Epithelial cell of prostate (primary cell): ENCODE data around the gene TGFB3.
A peak's percentile ranks its signal among the peaks of the same experiment; 100 is the strongest.
"Not testable (repeated sequence)": the region's sequence is repeated elsewhere in the genome, so short reads cannot be mapped to it uniquely, and the experiment has no call there.

Experiments
- DNase-seq: peaks from one replicate; pipeline ENCODE4 v3.0.0-alpha.2; 2011; ENCODE audit warnings: low read depth, low spot score
- H3K27ac ChIP-seq: fragments of 450-650 bp; 2 replicates; pipeline ENCODE4 v1.5.1; 2017; ENCODE audit warnings: mild to moderate bottlenecking

The TGFB3 gene

GRCh38 chr14:75968456-75968855 is 13.3 kb downstream of the TGFB3 start:
- H3K27ac ChIP-seq: no peak overlapping the region
- no peak for DNase-seq

- DNase-seq: no peak
These were observed 13.9 kb downstream of the TGFB3 start for GRCh38 chr14:75967866-75968265.

GRCh38 chr14:75961662-75962061 is 20.1 kb downstream of the TGFB3 start:
- no peak overlapping the region for H3K27ac ChIP-seq
- no peak for DNase-seq

More at GRCh38 chr14:75967866-75968265, 13.9 kb downstream of the TGFB3 start:
- H3K27ac ChIP-seq: no peak overlapping the region

- DNase-seq: no peak
- H3K27ac ChIP-seq: no peak overlapping the region
These were observed 21.6 kb downstream of the TGFB3 start for GRCh38 chr14:75960231-75960630.

GRCh38 chr14:75959031-75959430 is 22.8 kb downstream of the TGFB3 start:
- DNase-seq: no peak
- H3K27ac ChIP-seq: no peak overlapping the region

DNA sequence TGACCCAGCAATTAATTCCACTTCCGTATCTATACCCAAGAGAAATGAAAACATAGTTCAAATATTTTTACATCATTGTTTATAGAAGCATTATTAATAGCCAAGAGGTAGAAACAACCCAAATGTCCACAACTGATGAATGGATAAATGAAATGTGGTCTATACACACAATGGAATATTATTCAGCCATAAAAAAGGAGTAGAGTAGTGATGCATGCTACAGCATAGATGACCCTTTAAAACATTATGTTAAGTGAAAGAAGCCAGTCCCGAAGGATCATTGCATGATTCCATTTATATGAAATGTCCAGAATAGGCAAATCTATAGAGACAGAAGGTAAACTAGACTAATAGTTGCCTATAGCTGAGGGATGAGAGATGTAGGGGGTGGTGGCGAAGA is 29.3 kb downstream of the TGFB3 start:
- no peak for DNase-seq
- H3K27ac ChIP-seq: no peak overlapping the region

DNA sequence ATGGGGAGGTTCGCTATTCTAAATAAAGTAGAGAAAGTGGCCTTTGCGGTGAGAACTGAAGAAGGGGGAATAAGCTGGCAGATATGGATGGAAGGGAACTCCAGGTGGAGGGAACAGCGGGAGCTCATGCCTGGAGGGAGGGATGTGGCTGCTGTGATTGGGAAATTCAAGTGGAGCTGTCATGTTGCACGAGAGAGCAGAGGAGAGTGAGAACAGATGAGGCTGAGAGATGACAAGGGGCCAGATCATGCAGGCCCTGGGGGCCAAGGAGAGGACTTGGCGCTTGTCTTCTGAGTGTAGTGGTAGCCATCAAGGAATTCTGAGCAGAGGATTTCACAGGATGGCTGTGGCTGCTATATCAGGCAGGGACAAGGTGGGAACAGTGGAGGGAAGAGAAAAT is 35.0 kb downstream of the TGFB3 start:
- no peak overlapping the region for H3K27ac ChIP-seq
- DNase-seq: no peak

DNA sequence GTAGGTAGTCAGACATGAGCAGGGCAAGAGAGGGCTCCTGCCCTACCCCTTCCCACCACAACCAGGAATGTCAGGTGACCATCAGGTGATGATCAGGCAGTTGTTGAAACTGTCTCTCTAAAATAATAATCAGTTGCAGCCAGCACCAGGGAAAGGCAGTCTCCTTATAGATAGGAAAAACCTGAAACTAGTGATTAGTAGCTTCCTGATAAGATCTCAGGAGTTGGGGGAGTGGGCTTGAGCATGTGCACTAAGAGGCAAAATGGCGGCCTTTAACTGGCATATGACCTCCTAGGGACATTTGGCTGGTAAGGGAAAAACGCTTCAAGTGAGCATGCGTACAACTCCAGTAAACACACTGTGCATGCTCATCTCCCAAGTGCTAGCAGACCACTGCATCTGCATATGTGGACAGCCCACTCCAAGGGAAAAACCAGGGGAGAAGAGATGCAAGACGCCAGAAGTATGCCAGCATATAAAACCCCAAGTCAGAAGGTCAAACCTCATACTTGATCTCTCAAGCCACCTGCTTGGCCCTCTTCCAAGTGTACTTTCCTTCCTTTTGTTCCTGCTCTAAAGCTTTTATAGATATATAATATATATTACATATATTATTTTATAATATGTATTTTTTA is 37.1 kb downstream of the TGFB3 start:
- no peak overlapping the region for H3K27ac ChIP-seq

DNA sequence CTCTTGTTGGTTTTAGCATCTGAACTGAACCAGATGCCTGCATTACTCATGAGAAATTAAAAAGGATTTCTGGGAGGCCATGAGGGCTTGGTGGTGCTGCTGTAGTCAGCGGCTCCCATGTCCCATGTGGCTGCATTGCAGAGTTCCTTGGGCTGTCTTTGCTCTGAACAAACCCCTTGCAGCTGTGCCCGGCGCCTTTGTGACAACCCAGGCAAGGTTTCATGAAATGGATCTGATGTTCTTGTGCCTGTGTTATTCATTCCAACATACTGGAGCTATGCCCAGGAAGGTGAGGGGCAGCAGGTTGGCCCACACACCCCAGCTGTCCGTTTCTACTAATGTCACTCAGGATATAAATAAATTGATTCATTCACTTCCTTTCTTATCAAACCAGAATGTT is 40.8 kb downstream of the TGFB3 start:
- no peak for DNase-seq
- H3K27ac ChIP-seq: no peak overlapping the region

More for the DNA sequence above, 37.1 kb downstream of the TGFB3 start:
- DNase-seq: no peak

GRCh38 chr14:75939200-75939599 is 42.6 kb downstream of the TGFB3 start:
- DNase-seq: no peak
- H3K27ac ChIP-seq: no peak overlapping the region

GRCh38 chr14:75934998-75935628 is 46.7 kb downstream of the TGFB3 start:
- H3K27ac ChIP-seq: no peak overlapping the region
- no peak for DNase-seq

GRCh38 chr14:75933712-75934296 is 48.0 kb downstream of the TGFB3 start:
- no peak overlapping the region for H3K27ac ChIP-seq
- DNase-seq: no peak

- DNase-seq: no peak
- no peak overlapping the region for H3K27ac ChIP-seq
These were observed 53.1 kb downstream of the TGFB3 start for GRCh38 chr14:75928690-75929181.

DNA sequence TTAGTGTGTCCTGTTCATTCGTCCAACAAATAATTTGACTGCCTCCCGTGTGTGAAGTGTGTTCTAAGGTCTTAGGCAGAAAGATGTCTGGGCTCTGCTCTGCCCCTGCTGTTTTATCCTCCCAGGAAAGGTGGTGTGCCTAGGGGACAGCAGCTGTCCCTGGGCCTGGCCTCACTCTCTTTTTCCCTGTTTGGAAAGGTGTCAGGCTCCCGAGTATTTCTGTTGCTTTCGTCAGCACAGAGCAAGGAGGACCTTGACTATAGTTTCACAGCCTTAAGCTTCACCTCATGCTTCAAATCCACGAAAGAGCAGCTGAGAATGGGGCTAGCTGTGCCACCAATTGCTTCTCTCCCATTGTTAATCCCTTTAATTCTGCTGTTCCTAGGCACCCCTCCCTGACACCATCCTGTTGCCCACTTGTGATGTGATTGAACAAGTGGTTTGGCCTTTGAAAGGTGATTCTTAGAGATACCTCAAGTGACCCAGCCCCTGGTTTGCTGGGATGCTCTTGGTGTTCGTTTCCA is 54.2 kb downstream of the TGFB3 start:
- no peak overlapping the region for H3K27ac ChIP-seq
- DNase-seq: no peak

- H3K27ac ChIP-seq: no peak overlapping the region
- peak; percentile 33 for DNase-seq
These were observed 55.2 kb downstream of the TGFB3 start for GRCh38 chr14:75926431-75927115.

DNA sequence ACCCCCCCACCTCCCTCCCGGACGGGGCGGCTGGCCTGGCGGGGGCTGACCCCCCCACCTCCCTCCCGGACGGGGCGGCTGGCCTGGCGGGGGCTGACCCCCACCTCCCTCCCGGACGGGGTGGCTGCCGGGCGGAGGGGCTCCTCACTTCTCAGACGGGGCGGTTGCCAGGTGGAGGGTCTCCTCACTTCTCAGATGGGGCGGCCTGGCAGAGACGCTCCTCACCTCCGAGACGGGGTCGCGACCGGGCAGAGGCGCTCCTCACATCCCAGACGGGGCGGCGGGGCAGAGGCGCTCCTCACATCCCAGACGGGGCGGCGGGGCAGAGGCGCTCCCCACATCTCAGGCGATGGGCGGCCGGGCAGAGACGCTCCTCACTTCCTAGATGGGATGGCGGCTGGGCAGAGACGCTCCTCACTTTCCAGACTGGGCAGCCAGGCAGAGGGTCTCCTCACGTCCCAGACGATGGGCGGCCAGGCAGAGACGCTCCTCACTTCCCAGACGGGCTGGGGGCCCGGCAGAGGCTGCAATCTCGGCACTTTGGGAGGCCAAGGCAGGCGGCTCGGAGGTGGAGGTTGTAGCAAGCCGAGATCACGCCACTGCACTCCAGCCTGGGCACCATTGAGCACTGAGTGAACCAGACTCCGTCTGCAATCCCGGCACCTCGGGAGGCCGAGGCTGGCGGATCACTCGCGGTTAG is 56.5 kb downstream of the TGFB3 start:
- not testable (repeated sequence) for H3K27ac ChIP-seq, DNase-seq

DNA sequence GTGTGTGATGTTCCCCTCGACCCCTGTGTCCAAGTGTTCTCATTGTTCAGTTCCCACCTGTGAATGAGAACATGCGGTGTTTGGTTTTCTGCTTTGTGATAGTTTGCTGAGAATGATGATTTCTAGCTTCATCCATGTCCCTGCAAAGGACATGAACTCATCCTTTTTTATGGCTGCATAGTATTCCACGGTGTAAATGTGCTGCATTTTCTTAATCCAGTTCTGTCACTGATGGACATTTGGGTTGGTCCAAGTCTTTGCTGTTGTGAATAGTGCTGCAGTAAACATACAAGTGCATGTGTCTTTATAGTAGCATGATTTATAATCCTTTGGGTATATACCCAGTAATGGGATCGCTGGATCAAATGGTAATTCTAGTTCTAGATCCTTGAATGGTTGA is 61.4 kb downstream of the TGFB3 start:
- not testable (repeated sequence) for DNase-seq, H3K27ac ChIP-seq

- no peak overlapping the region for H3K27ac ChIP-seq
- DNase-seq: no peak
These were observed 63.9 kb downstream of the TGFB3 start for GRCh38 chr14:75917946-75918335.

DNA sequence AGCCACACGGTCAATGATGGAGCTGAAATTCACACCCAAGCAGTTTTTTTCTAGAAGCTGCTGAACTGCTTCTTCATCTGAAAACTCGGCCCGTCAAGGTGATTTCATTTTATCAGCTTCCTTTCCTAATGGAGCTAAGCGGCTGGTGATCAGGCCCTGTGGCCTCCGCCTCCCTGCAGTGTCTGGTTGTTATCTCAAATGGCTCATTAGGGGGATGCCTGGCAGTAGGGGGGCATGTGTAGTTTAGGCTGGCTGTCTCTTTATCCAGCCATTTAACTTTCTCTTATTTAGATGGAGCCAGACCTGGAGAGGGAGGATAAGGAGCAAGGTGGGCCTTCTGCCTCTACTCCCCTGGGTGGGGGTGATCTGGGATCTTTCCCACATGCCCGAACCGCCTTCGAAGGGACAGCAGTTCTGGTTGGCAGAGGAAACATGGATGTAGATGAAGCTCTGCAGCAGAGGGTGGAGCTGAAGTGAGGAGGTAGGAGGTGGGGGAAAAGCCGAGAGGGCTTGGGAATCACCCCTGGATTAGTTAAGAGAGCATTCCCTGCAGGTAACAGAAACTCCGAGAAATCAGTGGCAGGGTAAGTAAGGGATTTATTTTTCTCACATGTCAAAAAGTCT is 64.4 kb downstream of the TGFB3 start:
- DNase-seq: no peak
- no peak overlapping the region for H3K27ac ChIP-seq

- no peak overlapping the region for H3K27ac ChIP-seq
- DNase-seq: no peak
These were observed 66.8 kb downstream of the TGFB3 start for GRCh38 chr14:75915045-75915444.
